HCT116 (cell line): ENCODE data around the gene GPLD1. TPM values are rescaled to one million over a fixed set of nuclear protein-coding genes. Genes with fewer than 3 reads are reported as not detected.

Experiments used
- ATAC-seq: fragments of 200-7000 bp; cut with Tn5 transposase; 2 replicates; pipeline ENCODE4 v1.9.1; 2020; ENCODE audit warnings: mild to moderate bottlenecking, moderate library complexity
- BruUV-seq: library from RNA; stranded (reverse); fragments of 400-500 nt; replicated peaks from 2 replicates; lab custom pipeline; 2021; lab: Mats Ljungman, UMichigan
- CTCF ChIA-PET: fragments of 300-600 bp; sonication (Branson Sonifier 250); formaldehyde crosslinking; loops from one replicate; lab custom pipeline; 2021; ENCODE audit warnings: antibody characterized with exemption; lab: Charles Lee
- POLR2A ChIA-PET: fragments of 300-600, 350-600 bp; sonication (Branson Sonifier 250); formaldehyde crosslinking; loops from one replicate; lab custom pipeline; 2021; ENCODE audit warnings: antibody characterized with exemption; lab: Charles Lee
- RAD21 ChIA-PET, 2 experiments: fragments of 300-600 bp; sonication (Branson Sonifier 250); formaldehyde crosslinking; loops; one replicate each; lab custom pipeline; 2023; ENCODE audit warnings: low total read pairs in 2 of 2; ENCODE audit not compliant: uncharacterized antibody in 2 of 2, unreplicated experiment in 2 of 2, low non-redundant PET in 1 of 2; lab: Charles Lee
- DNase-seq: peaks from one replicate; pipeline ENCODE4 v3.0.0-alpha.2; 2010; ENCODE audit warnings: low read depth, low spot score
- H2AFZ ChIP-seq: fragments of 200-600 bp; shearing (Covaris generic), sonication (generic); 2 replicates; pipeline ENCODE4 v1.6.1; 2017; ENCODE audit warnings: low read depth, mixed run types, mixed read lengths, antibody characterized with exemption, low read length; ENCODE audit not compliant: poor library complexity, severe bottlenecking
- H3K27ac ChIP-seq: 2 replicates; pipeline ENCODE4 v1.5.1; 2012; ENCODE audit warnings: low read depth, low read length
- H3K27me3 ChIP-seq: fragments of 200-600 bp; sonication (generic); 2 replicates; pipeline ENCODE4 v1.6.1; 2016; ENCODE audit warnings: mixed run types, low read length, mixed read lengths; ENCODE audit not compliant: insufficient read depth
- H3K36me3 ChIP-seq, 2 experiments: fragments of 200-500 bp in 1 of 2; fragments of 200-600 bp in 1 of 2; sonication (Bioruptor generic) in 1 of 2; sonication (generic) in 1 of 2; 2 replicates each; pipeline versions ENCODE4 v1.5.1 to v1.6.1; 2014 to 2016; ENCODE audit warnings: low read length in 2 of 2, inconsistent platforms in 1 of 2, mixed read lengths in 1 of 2, mixed run types in 1 of 2; ENCODE audit not compliant: insufficient read depth in 2 of 2, control insufficient read depth in 1 of 2
- H3K4me1 ChIP-seq, 2 experiments: fragments of 200-600 bp in 1 of 2; sonication (generic) in 1 of 2; 2 replicates each; pipeline versions ENCODE4 v1.5.1 to v1.6.1; 2012 to 2017; ENCODE audit warnings: low read length in 2 of 2, inconsistent platforms in 1 of 2, mild to moderate bottlenecking in 1 of 2, mixed read lengths in 1 of 2, mixed run types in 1 of 2, moderate library complexity in 1 of 2; ENCODE audit not compliant: insufficient read depth in 2 of 2, control insufficient read depth in 1 of 2
- H3K4me2 ChIP-seq: fragments of 200-600 bp; sonication (generic); 2 replicates; pipeline ENCODE4 v1.6.1; 2017; ENCODE audit warnings: mixed run types, low read length, mixed read lengths
- H3K4me3 ChIP-seq, 2 experiments: fragments of 200-600 bp in 1 of 2; sonication (generic) in 1 of 2; replicated peaks in 1 of 2; 2 replicates each; pipeline ENCODE4 v1.5.1; 2011 to 2016; ENCODE audit warnings: low read length in 2 of 2, control low read depth in 1 of 2, low read depth in 1 of 2, mild to moderate bottlenecking in 1 of 2, mixed read lengths in 1 of 2, mixed run types in 1 of 2
- H3K79me2 ChIP-seq: fragments of 200-600 bp; sonication (generic); 2 replicates; pipeline ENCODE4 v1.6.1; 2017; ENCODE audit warnings: mild to moderate bottlenecking, mixed run types, low read length, moderate library complexity, mixed read lengths; ENCODE audit not compliant: insufficient read depth
- H3K9ac ChIP-seq: fragments of 200-600 bp; sonication (generic); 2 replicates; pipeline ENCODE4 v1.6.1; 2016; ENCODE audit warnings: low read length, mixed read lengths
- H3K9me2 ChIP-seq: fragments of 200-600 bp; sonication (generic), shearing (Covaris generic); 2 replicates; pipeline ENCODE4 v1.6.1; 2017; ENCODE audit warnings: mixed run types, mild to moderate bottlenecking, moderate library complexity; ENCODE audit not compliant: insufficient read depth
- H3K9me3 ChIP-seq, 2 experiments: fragments of 200-500 bp in 1 of 2; fragments of 200-600 bp in 1 of 2; sonication (Bioruptor generic) in 1 of 2; sonication (generic) in 1 of 2; 2 replicates each; pipeline ENCODE4 v1.6.1; 2014 to 2017; ENCODE audit warnings: low read length in 2 of 2, mixed read lengths in 2 of 2, inconsistent platforms in 1 of 2, low read depth in 1 of 2, mild to moderate bottlenecking in 1 of 2, mixed run types in 1 of 2, moderate library complexity in 1 of 2; ENCODE audit not compliant: control insufficient read depth in 1 of 2, insufficient read depth in 1 of 2
- H4K20me1 ChIP-seq: fragments of 200-600 bp; sonication (generic), shearing (Covaris generic); 2 replicates; pipeline ENCODE4 v1.6.1; 2017; ENCODE audit warnings: mixed run types, mild to moderate bottlenecking, moderate library complexity; ENCODE audit not compliant: insufficient read depth
- CEBPB ChIP-seq: IDR thresholded peaks from 2 replicates; pipeline ENCODE4 v1.6.1; 2012; ENCODE audit warnings: low read depth
- ELF1 ChIP-seq: IDR thresholded peaks from 2 replicates; pipeline ENCODE4 v1.6.1; 2012; ENCODE audit warnings: low read depth, borderline replicate concordance
- EZH2 ChIP-seq: fragments of 200-600 bp; sonication (generic); IDR thresholded peaks from 2 replicates; pipeline ENCODE4 v1.6.1; 2017; ENCODE audit warnings: antibody characterized with exemption, mixed run types
- FOSL1 ChIP-seq: IDR thresholded peaks from 2 replicates; pipeline ENCODE4 v1.6.1; 2012; ENCODE audit warnings: low read depth
- JUND ChIP-seq: IDR thresholded peaks from 2 replicates; pipeline ENCODE4 v1.6.1; 2012
- POLR2AphosphoS5 ChIP-seq: IDR thresholded peaks from 2 replicates; pipeline ENCODE4 v1.6.1; 2011; ENCODE audit warnings: mild to moderate bottlenecking, low read depth, low read length, moderate library complexity
- RAD21 ChIP-seq: IDR thresholded peaks from 2 replicates; pipeline ENCODE4 v1.6.1; 2012; ENCODE audit warnings: low read depth, mild to moderate bottlenecking
- YY1 ChIP-seq: IDR thresholded peaks from 2 replicates; pipeline ENCODE4 v1.6.1; 2011; ENCODE audit warnings: low read length, low read depth, moderate library complexity, mild to moderate bottlenecking; ENCODE audit not compliant: insufficient replicate concordance; ENCODE audit errors: extremely low read depth
- ZFX ChIP-seq: fragments of 450-650 bp; IDR thresholded peaks from 2 replicates; pipeline ENCODE4 v1.6.1; 2017
- intact Hi-C: fragments of 100-400 bp; cut with micrococcal nuclease; formaldehyde crosslinking; loops from 2 replicates; pipeline ENCODE4 v1.10.0; 2022
- total RNA-seq: library from RNA; stranded (reverse); gene quantifications from one replicate; pipeline ENCODE4 v1.2.1, GENCODE V29; 2021; ENCODE audit not compliant: unreplicated experiment
- TF ChIP-seq, protein P1 (sequence below): IDR thresholded peaks from 2 replicates; pipeline ENCODE4 v1.6.1; 2012
- TF ChIP-seq, protein P2 (sequence below), 3 experiments: fragments of 200-600 bp in 1 of 3; sonication (generic) in 1 of 3; IDR thresholded peaks in 2 of 3; conservative IDR thresholded peaks in 1 of 3; 2 replicates each; pipeline ENCODE4 v1.5.1; 2012 to 2017; ENCODE audit warnings: low read depth in 2 of 3, low read length in 2 of 3, antibody characterized with exemption in 1 of 3, borderline replicate concordance in 1 of 3, control low read depth in 1 of 3, mild to moderate bottlenecking in 1 of 3, mixed read lengths in 1 of 3, mixed run types in 1 of 3, moderate library complexity in 1 of 3; ENCODE audit not compliant: insufficient read depth in 1 of 3

The GPLD1 gene
- total RNA-seq, 1 experiment from 2014 or later, result 2.1 TPM

- H3K4me2 ChIP-seq, result no peak overlapping the region
- no peak overlapping the region for H3K9ac ChIP-seq
- H3K27ac ChIP-seq, result no peak overlapping the region
- BruUV-seq, result no TSS peak
- intact Hi-C loops, result no loop called here
- CTCF ChIA-PET, result no interaction called here
- H3K36me3 ChIP-seq, result no peaks in the 10 kb centered on the region
- no peak overlapping the region for H3K4me3 ChIP-seq
- H3K9me2 ChIP-seq, result no peaks in the 10 kb centered on the region
- no peak for TF ChIP-seq EZH2
- TF ChIP-seq JUND, result no peak
- TF ChIP-seq RAD21, result no peak
- TF ChIP-seq CEBPB, result no peak
- TF ChIP-seq POLR2AphosphoS5, result no peak
- no peak for TF ChIP-seq YY1
- TF ChIP-seq, protein P1, sequence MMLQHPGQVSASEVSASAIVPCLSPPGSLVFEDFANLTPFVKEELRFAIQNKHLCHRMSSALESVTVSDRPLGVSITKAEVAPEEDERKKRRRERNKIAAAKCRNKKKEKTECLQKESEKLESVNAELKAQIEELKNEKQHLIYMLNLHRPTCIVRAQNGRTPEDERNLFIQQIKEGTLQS, result no peak
- TF ChIP-seq, protein P2, sequence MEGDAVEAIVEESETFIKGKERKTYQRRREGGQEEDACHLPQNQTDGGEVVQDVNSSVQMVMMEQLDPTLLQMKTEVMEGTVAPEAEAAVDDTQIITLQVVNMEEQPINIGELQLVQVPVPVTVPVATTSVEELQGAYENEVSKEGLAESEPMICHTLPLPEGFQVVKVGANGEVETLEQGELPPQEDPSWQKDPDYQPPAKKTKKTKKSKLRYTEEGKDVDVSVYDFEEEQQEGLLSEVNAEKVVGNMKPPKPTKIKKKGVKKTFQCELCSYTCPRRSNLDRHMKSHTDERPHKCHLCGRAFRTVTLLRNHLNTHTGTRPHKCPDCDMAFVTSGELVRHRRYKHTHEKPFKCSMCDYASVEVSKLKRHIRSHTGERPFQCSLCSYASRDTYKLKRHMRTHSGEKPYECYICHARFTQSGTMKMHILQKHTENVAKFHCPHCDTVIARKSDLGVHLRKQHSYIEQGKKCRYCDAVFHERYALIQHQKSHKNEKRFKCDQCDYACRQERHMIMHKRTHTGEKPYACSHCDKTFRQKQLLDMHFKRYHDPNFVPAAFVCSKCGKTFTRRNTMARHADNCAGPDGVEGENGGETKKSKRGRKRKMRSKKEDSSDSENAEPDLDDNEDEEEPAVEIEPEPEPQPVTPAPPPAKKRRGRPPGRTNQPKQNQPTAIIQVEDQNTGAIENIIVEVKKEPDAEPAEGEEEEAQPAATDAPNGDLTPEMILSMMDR (IDR thresholded peaks at IDR 0.05 in 2 of 3, conservative IDR thresholded peaks at IDR 0.05 in 1 of 3; ENCODE audit: borderline replicate concordance in 1 of 3, insufficient read depth in 1 of 3, low read depth in 2 of 3, low read length in 2 of 3), result no peak
- no peak for TF ChIP-seq ZFX
- no peak for TF ChIP-seq FOSL1
- TF ChIP-seq ELF1, result no peak
- TF ChIP-seq, all 23 proteins: peak for 0
- POLR2A ChIA-PET, result no interaction called here
- DNase-seq, result no peak
- Histone ChIP-seq H3K9me3 (no peaks in the 10 kb centered on the region), H2AFZ (no peak overlapping the region), H4K20me1 (no peaks in the 10 kb centered on the region), H3K4me1 (no peaks in the 10 kb centered on the region), H3K27me3 (no peaks in the 10 kb centered on the region), H3K79me2 (no peaks in the 10 kb centered on the region)
- ATAC-seq, result no peak
- RAD21 ChIA-PET, result no interaction called here
Measured at GRCh38 chr6:24448828-24449525, 40.4 kb downstream of the GPLD1 start.
